ENCODE data around the gene RYR1.
"Not testable (repeated sequence)": the region's sequence is repeated elsewhere in the genome, so short reads cannot be mapped to it uniquely, and the experiment has no call there.

RYR1 gene

DNA sequence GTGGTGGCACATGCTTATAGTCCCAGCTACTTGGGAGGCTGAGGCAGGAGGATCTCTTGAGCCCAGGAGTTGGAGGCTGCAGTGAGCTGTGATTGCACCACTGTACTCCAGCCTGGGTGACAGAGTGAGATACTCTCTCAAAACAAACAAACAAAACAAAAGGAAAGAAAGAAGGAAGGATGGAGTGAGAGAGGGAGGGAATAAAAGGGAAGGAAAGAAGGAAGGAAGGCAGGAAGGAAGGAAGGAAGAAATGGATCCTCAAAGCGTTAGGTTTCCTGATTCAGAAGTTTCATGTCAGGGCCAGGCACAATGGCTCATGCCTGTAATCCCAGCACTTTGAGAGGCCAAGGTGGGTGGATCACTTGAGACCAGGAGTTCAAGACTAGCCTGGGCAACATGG, 84.5 kb downstream of the RYR1 start:
- not testable (repeated sequence) for DNase-seq

GRCh38 chr19:38519168-38519567, 85.7 kb downstream of the RYR1 start:
- no peak for DNase-seq

DNA sequence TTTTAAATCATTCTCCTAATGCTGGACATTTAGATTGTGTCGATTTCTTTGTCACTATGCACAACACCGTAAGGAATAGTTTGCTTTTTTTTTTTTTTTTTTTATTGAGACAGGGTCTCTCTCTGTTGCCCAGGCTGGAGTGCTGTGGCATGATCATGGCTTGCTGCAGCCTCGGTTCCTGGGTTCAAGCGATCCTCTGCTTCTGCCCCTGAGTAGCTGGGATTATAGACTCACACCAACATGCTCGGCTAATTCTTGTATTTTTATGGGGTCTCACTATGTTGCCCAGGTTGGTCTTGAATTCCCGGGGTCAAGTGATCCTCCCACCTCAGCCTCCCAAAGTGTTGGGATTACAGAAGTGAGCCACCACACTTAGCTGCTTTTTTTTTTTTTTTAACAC, 86.5 kb downstream of the RYR1 start:
- no peak for DNase-seq

GRCh38 chr19:38522915-38523314, 89.4 kb downstream of the RYR1 start:
- no peak for DNase-seq

- no peak for DNase-seq
These were observed 89.8 kb downstream of the RYR1 start for GRCh38 chr19:38523319-38523718.

DNA sequence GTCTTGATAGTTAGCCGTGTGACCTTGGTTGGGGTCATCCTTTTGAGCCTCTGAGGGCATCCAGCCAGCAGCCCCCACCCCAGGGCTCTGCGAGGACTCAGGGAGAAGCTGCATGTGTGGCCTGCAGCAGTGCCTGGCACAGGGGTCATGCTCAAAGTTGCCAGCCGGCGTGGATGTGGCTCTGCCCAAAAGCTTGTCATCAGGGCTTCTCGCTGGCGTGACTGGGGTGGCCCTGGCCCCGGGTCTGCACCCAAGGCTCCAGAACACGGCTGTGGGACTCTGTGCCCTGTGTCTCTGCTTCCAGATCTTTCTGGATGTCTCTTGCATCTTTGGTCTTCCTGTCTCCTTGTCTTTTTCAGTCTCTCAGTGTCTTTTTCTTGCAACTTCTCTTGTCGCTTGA, 90.9 kb downstream of the RYR1 start:
- no peak for DNase-seq

DNA sequence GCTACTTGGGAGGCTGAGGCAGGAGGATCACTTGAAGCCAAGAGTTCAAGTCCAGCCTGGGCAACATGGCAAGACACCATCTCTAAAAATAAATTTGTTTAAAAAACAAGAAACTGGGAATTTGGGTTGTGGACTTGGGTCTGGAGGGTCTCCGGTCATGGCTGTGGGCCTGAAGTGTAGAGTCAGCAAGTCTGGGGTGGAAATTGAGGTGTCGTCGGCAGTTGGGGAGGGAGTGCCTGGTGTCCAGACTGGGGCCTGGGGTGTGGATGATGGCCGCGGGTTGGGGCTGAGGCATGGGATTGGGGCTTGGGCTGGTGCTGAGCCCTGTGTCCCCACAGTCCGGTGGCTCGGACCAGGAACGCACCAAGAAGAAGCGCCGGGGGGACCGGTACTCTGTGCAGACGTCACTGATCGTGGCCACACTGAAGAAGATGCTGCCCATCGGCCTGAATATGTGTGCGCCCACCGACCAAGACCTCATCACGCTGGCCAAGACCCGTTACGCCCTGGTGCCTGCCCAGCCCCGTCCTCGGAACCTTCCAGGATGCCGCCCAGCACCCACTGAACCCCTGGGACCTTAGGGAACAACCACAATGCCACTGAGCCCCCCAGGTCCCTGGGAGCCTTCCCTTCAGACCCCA, 91.6 kb downstream of the RYR1 start:
- no peak for DNase-seq

- no peak for DNase-seq
These were observed 92.9 kb downstream of the RYR1 start for GRCh38 chr19:38526430-38526829.

GRCh38 chr19:38527466-38528136, 94.1 kb downstream of the RYR1 start:
- no peak for DNase-seq

DNA sequence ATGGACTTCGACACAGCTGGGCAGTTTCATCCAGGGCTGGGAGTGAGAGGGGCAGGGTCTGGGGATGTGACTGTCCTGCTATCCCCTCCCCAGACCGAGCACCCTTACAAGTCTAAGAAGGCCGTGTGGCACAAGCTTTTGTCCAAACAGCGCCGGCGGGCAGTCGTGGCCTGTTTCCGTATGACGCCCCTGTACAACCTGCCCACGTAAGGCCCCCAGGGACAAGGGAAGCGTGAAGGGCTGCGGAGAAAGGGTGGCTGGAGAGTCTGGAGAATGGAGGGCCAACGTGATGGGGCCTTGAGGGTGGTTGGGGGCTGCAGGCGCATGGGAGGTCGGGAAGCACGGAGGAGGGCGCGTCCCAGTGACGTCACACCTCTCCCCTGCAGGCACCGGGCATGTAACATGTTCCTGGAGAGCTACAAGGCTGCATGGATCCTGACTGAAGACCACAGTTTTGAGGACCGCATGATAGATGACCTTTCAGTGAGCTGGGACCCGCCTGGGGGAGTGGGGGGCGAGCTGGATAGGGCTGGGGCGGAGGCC, 94.8 kb downstream of the RYR1 start:
- no peak for DNase-seq

GRCh38 chr19:38528931-38529330, 95.4 kb downstream of the RYR1 start:
- no peak for DNase-seq

DNA sequence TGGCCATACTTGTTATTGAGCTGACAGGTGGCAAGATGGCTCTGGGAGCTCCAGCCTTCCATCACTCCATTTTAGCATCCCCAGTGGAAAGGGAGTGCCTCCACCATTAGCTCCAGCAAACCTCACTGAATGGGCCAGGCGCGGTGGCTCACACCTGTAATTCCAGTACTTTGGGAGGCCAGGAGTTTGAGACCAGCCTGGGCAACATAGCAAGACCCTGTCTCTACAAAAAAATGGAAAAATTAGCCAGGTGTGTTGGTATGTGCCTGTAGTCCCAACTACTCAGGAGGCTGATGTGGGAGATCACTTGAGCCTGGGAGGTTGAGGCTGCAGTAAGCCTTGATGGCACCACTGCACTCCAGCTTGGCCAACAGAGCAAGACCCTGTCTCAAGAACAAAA, 98.0 kb downstream of the RYR1 start:
- no peak for DNase-seq

DNA sequence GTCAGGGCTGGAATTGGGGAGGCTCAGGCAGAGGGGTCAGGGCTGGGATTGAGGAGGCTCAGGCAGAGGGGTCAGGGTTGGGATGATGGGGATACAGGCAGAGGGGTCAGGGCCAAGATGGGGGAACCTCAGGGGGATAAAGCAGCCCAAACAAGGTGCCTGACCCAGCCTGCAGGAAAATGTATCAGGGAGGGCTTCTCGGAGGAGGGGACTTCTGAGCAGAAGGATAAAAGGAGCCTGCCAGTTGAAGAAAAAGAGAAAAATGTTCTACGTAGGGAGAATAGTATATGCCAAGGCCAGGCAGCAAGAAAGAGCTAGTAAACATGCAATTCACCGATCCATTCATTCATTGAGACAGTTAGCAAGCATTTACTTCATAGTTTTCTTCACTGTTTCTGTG, 99.4 kb downstream of the RYR1 start:
- DNase-seq = no peak

- no peak for DNase-seq
These were observed 101.1 kb downstream of the RYR1 start for GRCh38 chr19:38534574-38534973.

DNA sequence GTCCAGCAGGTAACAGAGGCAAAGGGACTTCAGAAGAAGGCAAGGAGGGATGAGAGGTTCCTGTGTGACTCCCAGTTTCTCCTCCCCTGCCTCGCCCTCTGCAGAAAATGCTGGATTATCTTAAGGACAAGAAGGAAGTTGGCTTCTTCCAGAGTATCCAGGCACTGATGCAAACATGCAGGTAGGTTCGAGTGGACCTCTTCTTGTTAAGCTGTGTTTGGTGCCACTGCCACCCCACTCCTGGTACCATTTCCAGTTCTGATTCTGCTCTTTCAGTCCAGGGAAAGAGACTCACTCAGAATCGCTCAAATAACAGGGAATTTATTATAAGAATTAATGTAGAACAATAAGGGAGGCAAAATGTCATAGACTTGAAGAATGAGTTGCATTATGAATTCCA, 101.7 kb downstream of the RYR1 start:
- DNase-seq = no peak

- no peak for DNase-seq
These were observed 103.8 kb downstream of the RYR1 start for GRCh38 chr19:38537071-38537936.

DNA sequence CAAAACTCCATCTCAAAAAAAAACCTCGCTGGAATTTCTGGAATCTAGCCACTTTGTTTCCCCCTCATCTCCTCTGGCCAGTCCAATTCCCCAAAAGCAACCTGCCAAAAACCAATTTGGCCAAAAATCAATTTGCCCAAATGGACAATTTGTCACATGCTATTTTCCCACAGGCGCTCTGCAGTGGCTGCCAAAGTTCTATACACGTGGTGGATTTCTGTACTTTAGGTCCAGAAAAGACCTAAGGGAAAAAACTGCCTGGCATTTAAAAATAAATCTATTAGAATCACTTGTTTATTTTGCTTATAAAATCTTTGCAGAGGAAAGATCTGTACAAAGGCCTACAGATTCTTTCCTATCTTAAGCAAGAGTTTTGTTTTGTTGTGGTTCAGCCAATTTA, 104.9 kb downstream of the RYR1 start:
- no peak for DNase-seq

GRCh38 chr19:38538793-38539528, 105.5 kb downstream of the RYR1 start:
- DNase-seq = no peak

GRCh38 chr19:38539751-38540150, 106.3 kb downstream of the RYR1 start:
- no peak for DNase-seq

GRCh38 chr19:38542040-38542439, 108.5 kb downstream of the RYR1 start:
- no peak for DNase-seq

DNA sequence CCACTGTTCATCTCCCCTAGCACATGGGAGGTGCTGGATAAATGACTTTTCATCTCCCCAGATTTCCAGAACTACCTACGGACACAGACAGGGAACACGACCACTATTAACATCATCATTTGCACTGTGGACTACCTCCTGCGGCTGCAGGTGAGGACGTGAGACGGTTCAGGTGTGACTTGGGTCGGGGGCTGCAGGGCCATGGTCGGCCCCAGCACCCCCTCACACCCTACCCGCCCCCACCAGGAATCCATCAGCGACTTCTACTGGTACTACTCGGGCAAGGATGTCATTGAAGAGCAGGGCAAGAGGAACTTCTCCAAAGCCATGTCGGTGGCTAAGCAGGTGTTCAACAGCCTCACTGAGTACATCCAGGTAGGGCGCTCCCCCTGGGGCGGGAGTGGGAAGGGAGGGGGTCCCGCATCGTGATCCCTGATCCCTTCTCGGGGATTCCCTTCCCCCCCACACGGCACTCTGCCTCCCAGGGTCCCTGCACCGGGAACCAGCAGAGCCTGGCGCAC, 109.9 kb downstream of the RYR1 start:
- DNase-seq = no peak

DNA sequence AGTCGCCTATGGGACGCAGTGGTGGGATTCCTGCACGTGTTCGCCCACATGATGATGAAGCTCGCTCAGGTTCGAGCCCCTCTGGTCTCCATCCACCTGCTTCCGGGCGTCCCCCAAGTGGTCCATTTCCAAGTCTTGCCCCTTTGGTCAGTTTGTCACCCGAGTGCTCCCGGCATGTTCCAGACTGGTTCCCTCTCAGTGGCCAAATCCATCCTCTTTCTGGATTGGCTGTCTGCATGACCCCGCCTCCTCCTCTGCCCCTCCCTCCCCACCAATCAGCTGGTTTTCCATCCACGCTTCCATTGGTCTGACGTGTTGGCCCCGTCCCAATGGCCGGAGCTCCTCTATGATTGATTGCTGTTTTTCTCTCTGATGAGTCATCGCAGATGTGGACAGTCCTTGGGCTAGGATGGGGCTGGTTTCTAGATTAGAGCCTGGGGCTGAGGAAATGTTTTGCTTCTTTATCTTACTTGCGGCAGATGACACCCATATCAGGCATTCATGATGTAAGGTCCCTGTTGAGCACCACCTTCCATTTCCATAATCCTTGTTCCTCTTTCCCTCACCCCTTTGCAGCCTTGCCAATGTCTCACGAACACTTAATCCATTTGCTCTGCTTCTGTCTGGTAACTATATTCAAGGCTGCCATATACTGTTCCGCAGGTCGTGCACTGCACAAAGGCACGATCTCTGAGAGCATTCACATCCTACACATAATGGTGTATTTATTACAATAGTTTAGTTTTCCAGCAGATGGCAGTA, 110.5 kb downstream of the RYR1 start:
- DNase-seq = no peak
